ENCODE data around the gene REELD1.

- TF ChIP-seq RCOR1 (IDR thresholded peaks at IDR 0.05; ENCODE audit: insufficient replicate concordance, low read length) (no peak), MXI1 (IDR thresholded peaks at IDR 0.05; ENCODE audit: borderline replicate concordance, low read depth, low read length) (no peak), CTCF (conservative IDR thresholded peaks at IDR 0.05; ENCODE audit: low read depth, low read length) (no peak), POLR2A (IDR thresholded peaks at IDR 0.05; ENCODE audit: low read depth, low read length) (no peak), RAD21 (IDR thresholded peaks at IDR 0.05; ENCODE audit: low read length) (no peak)
Observed at GRCh38 chr4:146178126-146178525, 36.2 kb upstream of the REELD1 start.

Data from IMR-90 (cell line).